GM12874 (cell line): Measurements from ENCODE around the gene CMTM2.

ENCODE experiments used
- CTCF ChIP-seq: IDR thresholded peaks from 2 replicates; pipeline ENCODE4 v1.5.1; 2011; ENCODE audit warnings: low read depth, mild to moderate bottlenecking, control low read depth, low read length, moderate library complexity; ENCODE audit not compliant: insufficient read depth

CMTM2 gene

GRCh38 chr16:66599726-66600125 is 20.5 kb downstream of the CMTM2 start:
- TF ChIP-seq CTCF = no peak

GRCh38 chr16:66600477-66600876 is 21.2 kb downstream of the CMTM2 start:
- no peak for TF ChIP-seq CTCF

GRCh38 chr16:66601471-66601870 is 22.2 kb downstream of the CMTM2 start:
- TF ChIP-seq CTCF = no peak

- no peak for TF ChIP-seq CTCF
These were observed 24.5 kb downstream of the CMTM2 start for GRCh38 chr16:66603537-66604375.

- peak; percentile 78 for TF ChIP-seq CTCF
These were observed 25.3 kb downstream of the CMTM2 start, which contains the start of gene CMTM3 for GRCh38 chr16:66604376-66605176. CMTM3 (plus strand) TSS chr16:66604704; CDS start chr16:66604806, 102 bp downstream.

GRCh38 chr16:66605177-66605978 is 26.1 kb downstream of the CMTM2 start:
- no peak for TF ChIP-seq CTCF
